PC-9 (cell line): Measurements from ENCODE around the gene PEAK1.

Experiments used
- CTCF ChIP-seq: fragments of 200-600 bp; sonication (generic); conservative IDR thresholded peaks from 2 replicates; pipeline ENCODE4 v1.6.1; 2017; ENCODE audit warnings: mixed run types, antibody characterized with exemption, mild to moderate bottlenecking, moderate library complexity
- EZH2 ChIP-seq: fragments of 200-600 bp; sonication (generic); IDR thresholded peaks from 2 replicates; pipeline ENCODE4 v1.8.0; 2017; ENCODE audit warnings: antibody characterized with exemption, low read depth

GRCh38 chr15:77163781-77164384 is 256.0 kb downstream of the PEAK1 start:
- TF ChIP-seq CTCF, result no peak
- no peak for TF ChIP-seq EZH2
